K562 (cell line): ENCODE results near the gene SEC22A. TPM values are rescaled to one million over a fixed set of nuclear protein-coding genes. Genes with fewer than 3 reads are reported as not detected.
"Not testable (repeated sequence)": the region's sequence is repeated elsewhere in the genome, so short reads cannot be mapped to it uniquely, and the experiment has no call there.

ENCODE experiments used
- ATAC-seq: fragments of 200-7000 bp; cut with Tn5 transposase; 3 replicates; pipeline ENCODE4 v1.9.1; 2020; ENCODE audit warnings: moderate library complexity
- BruUV-seq: library from RNA; stranded (reverse); fragments of 400-500 nt; replicated peaks from 2 replicates; lab custom pipeline; 2021; lab: Mats Ljungman, UMichigan
- CTCF ChIA-PET: fragments of 300-600 bp; formaldehyde crosslinking; extraction: SDS; loops from one replicate; lab custom pipeline; 2021; ENCODE audit warnings: low intra/inter-chr PET ratio; lab: Yijun Ruan, JAX
- POLR2A ChIA-PET: fragments of 300-600, 350-650 bp; sonication (Branson Sonifier 250); formaldehyde crosslinking; extraction: SDS; loops from one replicate; lab custom pipeline; 2021; ENCODE audit warnings: antibody characterized with exemption, inconsistent platforms; lab: Yijun Ruan, JAX
- DNase-seq, 4 experiments: peaks; one replicate each; pipeline versions ENCODE4 v3.0.0 to v3.0.0-alpha.2; 2011 to 2018; ENCODE audit warnings: low spot score in 3 of 4, mixed read lengths in 3 of 4; ENCODE audit errors: extremely low read depth in 1 of 4
- FAIRE-seq: peaks from 2 replicates; lab custom pipeline; 2011; peaks lifted over from hg19 to GRCh38; lab: Jason Lieb, UNC
- H2AFZ ChIP-seq: 2 replicates; pipeline ENCODE4 v1.6.0; 2011; ENCODE audit warnings: low read depth, low read length, control low read depth, inconsistent platforms
- H3K27ac ChIP-seq: fragments of 200-600 bp; 3 replicates; pipeline ENCODE4 v1.8.0; 2011; ENCODE audit warnings: low read depth, mild to moderate bottlenecking, control low read depth, inconsistent platforms, low read length, moderate library complexity, mixed read lengths; ENCODE audit errors: extremely low read depth
- H3K27me3 ChIP-seq, 2 experiments: fragments of 300-600 bp in 1 of 2; 2 replicates in 1 of 2; 3 replicates in 1 of 2; pipeline versions ENCODE4 v1.6.0 to v1.8.0; 2011; ENCODE audit warnings: inconsistent platforms in 2 of 2, low read length in 2 of 2, mild to moderate bottlenecking in 1 of 2, mixed read lengths in 1 of 2, moderate library complexity in 1 of 2; ENCODE audit not compliant: control insufficient read depth in 2 of 2, insufficient read depth in 2 of 2
- H3K36me3 ChIP-seq: fragments of 300-600 bp; 3 replicates; pipeline ENCODE4 v1.8.0; 2011; ENCODE audit warnings: mild to moderate bottlenecking, low read length, inconsistent platforms; ENCODE audit not compliant: control insufficient read depth, insufficient read depth
- H3K4me1 ChIP-seq, 2 experiments: fragments of 200-600 bp in 1 of 2; replicated peaks in 1 of 2; 2 replicates in 1 of 2; 3 replicates in 1 of 2; pipeline versions ENCODE4 v1.5.1 to v1.8.0; 2011; ENCODE audit warnings: inconsistent platforms in 2 of 2, low read length in 2 of 2, mild to moderate bottlenecking in 1 of 2, mixed read lengths in 1 of 2, moderate library complexity in 1 of 2; ENCODE audit not compliant: control insufficient read depth in 2 of 2, insufficient read depth in 2 of 2
- H3K4me2 ChIP-seq: 2 replicates; pipeline ENCODE4 v1.6.1; 2011; ENCODE audit warnings: low read length, control low read depth, inconsistent platforms, mixed read lengths; ENCODE audit not compliant: insufficient read depth
- H3K4me3 ChIP-seq: fragments of 200-600 bp; sonication (generic), shearing (Covaris generic); 2 replicates; pipeline ENCODE4 v1.5.1; 2016; ENCODE audit warnings: control low read depth, inconsistent platforms
- H3K79me2 ChIP-seq: fragments of 200-600 bp; 3 replicates; pipeline ENCODE4 v1.8.0; 2011; ENCODE audit warnings: low read length, inconsistent platforms; ENCODE audit not compliant: control insufficient read depth, insufficient read depth
- H3K9ac ChIP-seq, 2 experiments: 2 replicates each; pipeline versions ENCODE4 v1.6.0 to v1.6.1; 2011; ENCODE audit warnings: low read depth in 2 of 2, low read length in 2 of 2, control low read depth in 1 of 2, inconsistent platforms in 1 of 2, mild to moderate bottlenecking in 1 of 2, mixed read lengths in 1 of 2; ENCODE audit not compliant: insufficient read depth in 1 of 2
- H3K9me1 ChIP-seq: one replicate; pipeline ENCODE4 v1.6.0; 2011; ENCODE audit warnings: inconsistent platforms, mild to moderate bottlenecking, low read length, moderate library complexity; ENCODE audit not compliant: control insufficient read depth, insufficient read depth
- H3K9me3 ChIP-seq: replicated peaks from 2 replicates; pipeline ENCODE4 v1.5.1; 2011; ENCODE audit warnings: low read depth, low read length, inconsistent platforms; ENCODE audit not compliant: control insufficient read depth, insufficient read depth
- H4K20me1 ChIP-seq: replicated peaks from 2 replicates; pipeline ENCODE4 v1.6.1; 2011; ENCODE audit warnings: low read length, inconsistent platforms, mixed read lengths; ENCODE audit not compliant: control insufficient read depth, insufficient read depth
- POLR2G ChIP-seq: fragments of 200-400 bp; formaldehyde crosslinking; IDR thresholded peaks from 2 replicates; pipeline ENCODE4 v1.6.1; 2017; ENCODE audit warnings: low read depth, mild to moderate bottlenecking, antibody characterized with exemption, low read length, moderate library complexity
- PRDM10 ChIP-seq: fragments of 450-650 bp; IDR thresholded peaks from 2 replicates; pipeline ENCODE4 v1.6.1; 2018; ENCODE audit not compliant: partially characterized antibody
- SUPT5H ChIP-seq: fragments of 450-650 bp; IDR thresholded peaks from 2 replicates; pipeline ENCODE4 v1.6.1; 2016
- ZZZ3 ChIP-seq: fragments of 450-650 bp; IDR thresholded peaks from 2 replicates; pipeline ENCODE4 v1.6.1; 2016; ENCODE audit warnings: antibody characterized with exemption, mild to moderate bottlenecking, moderate library complexity
- WGBS: fragments of 100-300 bp; shearing (Covaris generic); methylation state at CpG from one replicate; pipeline ENCODE4 v1.1.6; 2016; ENCODE audit warnings: low coverage, mixed read lengths; ENCODE audit not compliant: insufficient coverage; ENCODE audit errors: missing lambda C conversion rate; 5-methylcytosine and 5-hydroxymethylcytosine counted together
- in situ Hi-C: fragments of 300-500 bp; cut with MboI; formaldehyde crosslinking; loops from 4 replicates; pipeline ENCODE4 v1.15.0; 2018; ENCODE audit warnings: inconsistent platforms, mixed read lengths
- intact Hi-C: fragments of 100-400 bp; cut with micrococcal nuclease; formaldehyde crosslinking; loops from 2 replicates; pipeline ENCODE4 v1.14.2; 2022
- polyA plus RNA-seq, 8 experiments: library from polyadenylated mRNA; depleted of rRNA in 4 of 8; stranded (reverse) in 5 of 8; unstranded in 3 of 8; fragments of >200 nt; fragmentation: Nextera tagmentation in 2 of 8; fragmentation: Illumina TruSeq in 1 of 8; extraction: Ambion mirVana in 2 of 8; extraction: Trizol in 1 of 8; gene quantifications; 2 replicates each; pipeline versions ENCODE4 v1.2.1 to v1.2.3, GENCODE V29; 2011 to 2014; ENCODE audit warnings: inconsistent platforms in 1 of 8, missing spikeins in 1 of 8
- total RNA-seq, 7 experiments: library from RNA; depleted of rRNA in 6 of 7; stranded (reverse); fragments of >200 nt in 6 of 7; fragmentation: Illumina TruSeq in 2 of 7; extraction: Trizol in 2 of 7; gene quantifications; 2 replicates each; pipeline versions ENCODE4 v1.2.1 to v1.2.3, GENCODE V29; 2011 to 2021; ENCODE audit warnings: low replicate concordance in 1 of 7

Gene SEC22A
- total and polyA plus RNA-seq, 9 of the 15 experiments (the other 6 are each of a cell fraction or from before 2014, with no cell fraction given), result 7.9 to 44.5 (median 20.5) TPM

- 86% methylated on average over 1 of the region's 2 CpGs for WGBS
- H3K27me3 ChIP-seq, FAIRE-seq, H3K27ac ChIP-seq, BruUV-seq, intact Hi-C loops, H3K4me2 ChIP-seq, H3K79me2 ChIP-seq, POLR2A ChIA-PET, H3K4me1 ChIP-seq, H2AFZ ChIP-seq, H4K20me1 ChIP-seq, H3K9ac ChIP-seq, H3K9me1 ChIP-seq, H3K36me3 ChIP-seq, DNase-seq, ATAC-seq, in situ Hi-C loops, CTCF ChIA-PET, H3K4me3 ChIP-seq, H3K9me3 ChIP-seq: not testable (repeated sequence)
- peak; percentile 78 for TF ChIP-seq PRDM10
Measured at GRCh38 chr3:123239186-123239585, 37.4 kb downstream of the SEC22A start.

GRCh38 chr3:123239756-123240155 lies 38.0 kb downstream of the SEC22A start:
- in situ Hi-C loops, result no loop called here
- ATAC-seq, result no peak
- no peaks in the 10 kb centered on the region for H3K79me2 ChIP-seq

More at GRCh38 chr3:123239756-123240155, 38.0 kb downstream of the SEC22A start:
- BruUV-seq, result no TSS peak
- H3K4me1 ChIP-seq, result no peaks in the 10 kb centered on the region
- WGBS, result no CpG with 5 or more reads among the region's 1 CpG
- H4K20me1 ChIP-seq, result no peaks in the 10 kb centered on the region
- no peak overlapping the region for H3K9ac ChIP-seq
- intact Hi-C loops, result no loop called here
- H3K4me3 ChIP-seq, result no peak overlapping the region
- TF ChIP-seq SUPT5H (no peak), POLR2G (no peak), ZZZ3 (no peak)
- TF ChIP-seq, all 486 proteins: peak for 0
- H3K9me1 ChIP-seq, result no peaks in the 10 kb centered on the region
- H3K4me2 ChIP-seq, result no peak overlapping the region
- H2AFZ ChIP-seq, result no peak overlapping the region
- no peak for DNase-seq
- POLR2A ChIA-PET, result no interaction called here
- FAIRE-seq, result no peak
- H3K27me3 ChIP-seq, result no peaks in the 10 kb centered on the region
- H3K9me3 ChIP-seq, result no peaks in the 10 kb centered on the region
- CTCF ChIA-PET, result no interaction called here
- H3K27ac ChIP-seq, result no peak overlapping the region
- peaks cover 2% of the 10 kb centered on the region; the same call in 1 of the 3 replicates for H3K36me3 ChIP-seq
